ENCODE measurements around the gene OR51B4. TPM values are rescaled to one million over a fixed set of nuclear protein-coding genes. Genes with fewer than 3 reads are reported as not detected.

OR51B4 gene
- total RNA-seq, 3 donors from 2014 or later = 0.48 TPM; not detected in 2

GRCh38 chr11:5251746-5252145 is 50.0 kb downstream of the OR51B4 start:
- no peak for DNase-seq (ENCODE audit: low spot score in 2 of 2)

More at GRCh38 chr11:5251746-5252145, 50.0 kb downstream of the OR51B4 start:
- no peak for TF ChIP-seq POLR2A (IDR thresholded peaks at IDR 0.05)
- TF ChIP-seq, protein P1, sequence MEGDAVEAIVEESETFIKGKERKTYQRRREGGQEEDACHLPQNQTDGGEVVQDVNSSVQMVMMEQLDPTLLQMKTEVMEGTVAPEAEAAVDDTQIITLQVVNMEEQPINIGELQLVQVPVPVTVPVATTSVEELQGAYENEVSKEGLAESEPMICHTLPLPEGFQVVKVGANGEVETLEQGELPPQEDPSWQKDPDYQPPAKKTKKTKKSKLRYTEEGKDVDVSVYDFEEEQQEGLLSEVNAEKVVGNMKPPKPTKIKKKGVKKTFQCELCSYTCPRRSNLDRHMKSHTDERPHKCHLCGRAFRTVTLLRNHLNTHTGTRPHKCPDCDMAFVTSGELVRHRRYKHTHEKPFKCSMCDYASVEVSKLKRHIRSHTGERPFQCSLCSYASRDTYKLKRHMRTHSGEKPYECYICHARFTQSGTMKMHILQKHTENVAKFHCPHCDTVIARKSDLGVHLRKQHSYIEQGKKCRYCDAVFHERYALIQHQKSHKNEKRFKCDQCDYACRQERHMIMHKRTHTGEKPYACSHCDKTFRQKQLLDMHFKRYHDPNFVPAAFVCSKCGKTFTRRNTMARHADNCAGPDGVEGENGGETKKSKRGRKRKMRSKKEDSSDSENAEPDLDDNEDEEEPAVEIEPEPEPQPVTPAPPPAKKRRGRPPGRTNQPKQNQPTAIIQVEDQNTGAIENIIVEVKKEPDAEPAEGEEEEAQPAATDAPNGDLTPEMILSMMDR (IDR thresholded peaks at IDR 0.05) = no peak
- no peak for TF ChIP-seq POLR2AphosphoS5 (IDR thresholded peaks at IDR 0.05)
- H3K27ac ChIP-seq = no peak overlapping the region
- intact Hi-C loops (cut with DNase I; ENCODE audit: low total_unique reads) = no loop called here
- no peaks in the 10 kb centered on the region for H3K27me3 ChIP-seq
- H3K36me3 ChIP-seq = no peaks in the 10 kb centered on the region
- no peaks in the 10 kb centered on the region for H3K4me1 ChIP-seq
- H3K4me3 ChIP-seq = no peak overlapping the region
- no peaks in the 10 kb centered on the region for H3K9me3 ChIP-seq

Other genes with a start within 250 kb of the OR51B4 start
- gene OR52E2, start 242.3 kb downstream of the OR51B4 start, total RNA-seq = not detected
- not detected for gene OR52E1, start 232.4 kb downstream of the OR51B4 start, total RNA-seq
- not detected for gene OR52A5, start 163.6 kb downstream of the OR51B4 start, total RNA-seq
- gene OR52A1, start 147.2 kb downstream of the OR51B4 start, total RNA-seq = not detected
- not detected for gene OR51V1, start 101.3 kb downstream of the OR51B4 start, total RNA-seq
- 100 to 1,000 TPM in 2 of 3 donors, 10 to 100 TPM in 1; 71.8 to 334 (median 143) TPM for gene HBB, start 74.9 kb downstream of the OR51B4 start, total RNA-seq
- not detected for gene HBD, start 67.5 kb downstream of the OR51B4 start, total RNA-seq
- not detected for gene HBG1, start 52.1 kb downstream of the OR51B4 start, total RNA-seq
- gene HBG2, start 47.2 kb downstream of the OR51B4 start, total RNA-seq = not detected
- gene HBE1, start 32.0 kb downstream of the OR51B4 start, total RNA-seq = not detected
- 1 to 10 TPM in 1 of 3 donors, not detected in 2; 1.6 TPM for gene OR51B2, start 22.4 kb upstream of the OR51B4 start, total RNA-seq
- 1 to 10 TPM in 2 of 3 donors, under 1 TPM in 1; 0.32 to 2.3 (median 1.0) TPM for gene OR51B5, start 41.6 kb upstream of the OR51B4 start, total RNA-seq
- gene OR51B6, start 49.6 kb upstream of the OR51B4 start, total RNA-seq = not detected
- not detected for gene OR51M1, start 81.9 kb upstream of the OR51B4 start, total RNA-seq
- gene OR51Q1, start 120.2 kb upstream of the OR51B4 start, total RNA-seq = not detected
- gene OR51I1, start 139.6 kb upstream of the OR51B4 start, total RNA-seq = under 1 TPM in 1 of 3 donors, not detected in 2; 0.44 TPM
- not detected for gene OR51I2, start 147.4 kb upstream of the OR51B4 start, total RNA-seq
- gene OR52D1, start 186.7 kb upstream of the OR51B4 start, total RNA-seq = not detected
- gene UBQLN3, start 208.0 kb upstream of the OR51B4 start, total RNA-seq = under 1 TPM; 0.32 to 0.88 (median 0.66) TPM
- 1 to 10 TPM; 1.1 to 2.3 (median 1.3) TPM for gene UBQLNL, start 214.8 kb upstream of the OR51B4 start, total RNA-seq
- gene OR52H1, start 246.6 kb upstream of the OR51B4 start, total RNA-seq = 1 to 10 TPM in 2 of 3 donors, under 1 TPM in 1; 0.96 to 2.0 (median 1.8) TPM

All from breast epithelium (tissue), 4 donors.